ENCODE results near the gene MTRFR. TPM values are rescaled to one million over a fixed set of nuclear protein-coding genes. Genes with fewer than 3 reads are reported as not detected.

Gene MTRFR
- total RNA-seq, 2 experiments from 2014 or later, result 30.1 to 32.8 TPM

DNA sequence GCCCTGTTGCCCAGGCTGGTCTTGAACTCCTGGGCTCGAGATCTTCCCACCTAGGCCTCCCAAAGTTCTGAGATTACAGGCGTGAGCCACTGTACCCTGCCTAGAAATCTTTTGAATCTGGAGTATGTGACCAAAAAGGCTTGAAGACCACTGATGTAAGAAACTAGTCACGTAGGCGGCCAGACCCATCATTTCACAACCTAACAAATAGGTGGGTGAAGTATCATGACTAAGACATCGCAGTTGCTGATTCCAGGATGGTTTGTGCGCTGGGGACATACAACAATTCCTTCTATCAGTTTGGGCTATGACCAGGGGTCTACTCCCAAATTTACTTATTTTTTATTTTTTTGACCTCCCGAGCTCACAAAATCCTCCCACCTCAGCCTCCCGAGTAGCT is 50.2 kb downstream of the MTRFR start:
- POLR2A ChIA-PET, result no interaction called here

DNA sequence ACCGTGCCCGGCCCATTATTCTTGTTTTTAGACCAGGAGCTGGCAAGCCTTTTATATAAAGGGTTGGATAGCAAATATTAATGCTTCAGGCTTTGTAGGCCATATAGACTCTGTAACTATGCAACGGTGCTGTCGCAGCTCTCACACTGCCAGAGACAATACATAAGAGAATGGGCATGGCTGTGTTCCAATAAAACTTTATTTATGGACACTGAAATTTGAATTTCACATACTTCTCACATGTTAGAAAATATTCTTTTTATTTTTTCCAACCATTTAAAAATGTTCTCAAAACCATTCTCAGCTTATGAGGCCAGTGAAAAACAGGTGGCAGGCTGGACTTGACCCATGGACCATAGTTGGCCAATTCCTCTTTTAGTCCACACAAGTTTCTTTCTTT is 51.4 kb downstream of the MTRFR start:
- Histone ChIP-seq H3K4me2 (ENCODE audit: low read length) (no peak overlapping the region), H3K9me2 (ENCODE audit: insufficient read depth, low read length) (no peaks in the 10 kb centered on the region), H3K36me3 (ENCODE audit: insufficient read depth, low read length) (peaks cover 7% of the 10 kb centered on the region; the same call in 1 of the 2 replicates), H3K9me3 (ENCODE audit: low read length) (no peaks in the 10 kb centered on the region), H3K79me2 (ENCODE audit: insufficient read depth, low read depth, low read length) (no peaks in the 10 kb centered on the region), H2AFZ (ENCODE audit: low read length) (no peak overlapping the region), H3K4me1 (ENCODE audit: insufficient read depth, low read length, poor library complexity, severe bottlenecking) (no peaks in the 10 kb centered on the region), H4K20me1 (ENCODE audit: insufficient read depth, low read length) (no peaks in the 10 kb centered on the region), H3K27ac (ENCODE audit: low read depth, low read length, poor library complexity, severe bottlenecking) (no peak overlapping the region), H3K4me3 (ENCODE audit: low read depth, low read length, poor library complexity, severe bottlenecking) (no peak overlapping the region)
- CTCF ChIA-PET (ENCODE audit: unreplicated experiment), result no interaction called here
- intact Hi-C loops (cut with micrococcal nuclease; ENCODE audit: unreplicated experiment), result no loop called here
- POLR2A ChIA-PET, result no interaction called here
- no peak for DNase-seq (ENCODE audit: low spot score)
- no TSS peak for BruUV-seq (replicated peaks)
- TF ChIP-seq EZH2phosphoT487 (IDR thresholded peaks at IDR 0.05; ENCODE audit: borderline replicate concordance, low read depth, low read length), result no peak
- TF ChIP-seq, protein P1, sequence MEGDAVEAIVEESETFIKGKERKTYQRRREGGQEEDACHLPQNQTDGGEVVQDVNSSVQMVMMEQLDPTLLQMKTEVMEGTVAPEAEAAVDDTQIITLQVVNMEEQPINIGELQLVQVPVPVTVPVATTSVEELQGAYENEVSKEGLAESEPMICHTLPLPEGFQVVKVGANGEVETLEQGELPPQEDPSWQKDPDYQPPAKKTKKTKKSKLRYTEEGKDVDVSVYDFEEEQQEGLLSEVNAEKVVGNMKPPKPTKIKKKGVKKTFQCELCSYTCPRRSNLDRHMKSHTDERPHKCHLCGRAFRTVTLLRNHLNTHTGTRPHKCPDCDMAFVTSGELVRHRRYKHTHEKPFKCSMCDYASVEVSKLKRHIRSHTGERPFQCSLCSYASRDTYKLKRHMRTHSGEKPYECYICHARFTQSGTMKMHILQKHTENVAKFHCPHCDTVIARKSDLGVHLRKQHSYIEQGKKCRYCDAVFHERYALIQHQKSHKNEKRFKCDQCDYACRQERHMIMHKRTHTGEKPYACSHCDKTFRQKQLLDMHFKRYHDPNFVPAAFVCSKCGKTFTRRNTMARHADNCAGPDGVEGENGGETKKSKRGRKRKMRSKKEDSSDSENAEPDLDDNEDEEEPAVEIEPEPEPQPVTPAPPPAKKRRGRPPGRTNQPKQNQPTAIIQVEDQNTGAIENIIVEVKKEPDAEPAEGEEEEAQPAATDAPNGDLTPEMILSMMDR (conservative IDR thresholded peaks at IDR 0.05; ENCODE audit: low read length), result no peak

More for the DNA sequence above, 50.2 kb downstream of the MTRFR start:
- H3K79me2 ChIP-seq (ENCODE audit: insufficient read depth, low read depth, low read length), result no peaks in the 10 kb centered on the region
- H3K9me2 ChIP-seq (ENCODE audit: insufficient read depth, low read length), result no peaks in the 10 kb centered on the region
- no peak overlapping the region for H3K4me2 ChIP-seq (ENCODE audit: low read length)
- no peaks in the 10 kb centered on the region for H3K36me3 ChIP-seq (ENCODE audit: insufficient read depth, low read length)
- H3K9me3 ChIP-seq (ENCODE audit: low read length), result no peaks in the 10 kb centered on the region
- H4K20me1 ChIP-seq (ENCODE audit: insufficient read depth, low read length), result no peaks in the 10 kb centered on the region
- BruUV-seq (replicated peaks), result no TSS peak
- no peak overlapping the region for H2AFZ ChIP-seq (ENCODE audit: low read length)
- H3K4me3 ChIP-seq (ENCODE audit: low read depth, low read length, poor library complexity, severe bottlenecking), result no peak overlapping the region
- H3K4me1 ChIP-seq (ENCODE audit: insufficient read depth, low read length, poor library complexity, severe bottlenecking), result peaks cover 4% of the 10 kb centered on the region
- intact Hi-C loops (cut with micrococcal nuclease; ENCODE audit: unreplicated experiment), result no loop called here
- CTCF ChIA-PET (ENCODE audit: unreplicated experiment), result no interaction called here
- no peak overlapping the region for H3K27ac ChIP-seq (ENCODE audit: low read depth, low read length, poor library complexity, severe bottlenecking)
- no peak for DNase-seq (ENCODE audit: low spot score)
- TF ChIP-seq, protein P1 (conservative IDR thresholded peaks at IDR 0.05; ENCODE audit: low read length), result no peak

DNA sequence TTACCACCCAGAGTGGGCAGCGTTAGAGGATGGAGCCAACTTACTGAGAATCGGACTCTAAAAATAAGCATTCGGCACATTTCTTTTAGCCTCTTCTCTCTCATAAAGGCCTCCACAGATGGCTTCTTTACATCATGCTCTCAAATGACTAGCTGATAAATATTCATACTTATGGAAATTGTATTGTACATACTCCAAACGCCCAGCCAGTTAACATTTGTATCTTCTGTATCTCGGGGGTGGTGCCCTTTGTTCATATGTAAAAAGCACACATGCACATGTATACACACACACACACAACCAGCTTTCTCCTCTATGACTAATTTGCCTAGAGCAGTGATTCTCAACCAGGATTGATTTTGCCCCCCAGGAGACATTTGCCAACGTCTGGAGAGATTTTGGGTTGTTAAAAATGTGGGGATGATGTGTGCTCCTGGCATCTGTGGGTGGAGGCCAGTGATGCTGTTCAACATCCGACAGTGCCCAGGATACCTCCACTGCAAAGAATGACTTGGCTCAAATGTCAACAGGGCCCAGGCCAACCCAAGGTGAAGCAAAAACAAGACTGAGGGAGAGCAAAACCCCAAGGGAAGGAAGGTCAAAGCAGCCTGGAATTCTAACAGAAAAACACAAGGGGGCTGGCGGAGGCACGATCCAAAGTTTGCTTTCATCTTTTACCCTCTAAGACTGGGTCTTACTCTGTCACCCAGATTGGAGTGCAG is 53.6 kb downstream of the MTRFR start:
- no peaks in the 10 kb centered on the region for H3K9me2 ChIP-seq (ENCODE audit: insufficient read depth, low read length)
- no peaks in the 10 kb centered on the region for H3K79me2 ChIP-seq (ENCODE audit: insufficient read depth, low read depth, low read length)
- no peaks in the 10 kb centered on the region for H3K9me3 ChIP-seq (ENCODE audit: low read length)
- no TSS peak for BruUV-seq (replicated peaks)
- intact Hi-C loops (cut with micrococcal nuclease; ENCODE audit: unreplicated experiment), result no loop called here
- H3K4me3 ChIP-seq (ENCODE audit: low read depth, low read length, poor library complexity, severe bottlenecking), result no peak overlapping the region
- H4K20me1 ChIP-seq (ENCODE audit: insufficient read depth, low read length), result no peaks in the 10 kb centered on the region
- CTCF ChIA-PET (ENCODE audit: unreplicated experiment), result no interaction called here
- POLR2A ChIA-PET, result interaction anchor here (1.3 kb wide), 1 partner anchor 15 kb away, joined by 7 read pairs; no protein-coding TSS in a partner anchor
- H3K4me1 ChIP-seq (ENCODE audit: insufficient read depth, low read length, poor library complexity, severe bottlenecking), result no peaks in the 10 kb centered on the region
- no peak overlapping the region for H2AFZ ChIP-seq (ENCODE audit: low read length)
- no peak for DNase-seq (ENCODE audit: low spot score)
- H3K27ac ChIP-seq (ENCODE audit: low read depth, low read length, poor library complexity, severe bottlenecking), result no peak overlapping the region
- no peak overlapping the region for H3K4me2 ChIP-seq (ENCODE audit: low read length)
- TF ChIP-seq EZH2phosphoT487 (IDR thresholded peaks at IDR 0.05; ENCODE audit: borderline replicate concordance, low read depth, low read length), result no peak
- TF ChIP-seq, protein P1 (conservative IDR thresholded peaks at IDR 0.05; ENCODE audit: low read length), result no peak
- H3K36me3 ChIP-seq (ENCODE audit: insufficient read depth, low read length), result peaks cover 25% of the 10 kb centered on the region
